HG03039 (cell line): ENCODE data around the gene ADPRM.
A peak's percentile ranks its signal among the peaks of the same experiment; 100 is the strongest.
"Not testable (repeated sequence)": the region's sequence is repeated elsewhere in the genome, so short reads cannot be mapped to it uniquely, and the experiment has no call there.

Experiments used
- ATAC-seq: cut with Tn5 transposase; IDR thresholded peaks from one replicate; pipeline ENCODE4 v1.9.1; 2021; ENCODE audit warnings: mild to moderate bottlenecking, moderate library complexity; ENCODE audit not compliant: unreplicated experiment

The ADPRM gene

GRCh38 chr17:10698096-10698818, 863 bp downstream of the ADPRM start:
- no peak for ATAC-seq

- ATAC-seq = no peak
Measured at GRCh38 chr17:10699856-10700255, 2.5 kb downstream of the ADPRM start.

- ATAC-seq = no peak
Measured at GRCh38 chr17:10702574-10702973, 5.2 kb downstream of the ADPRM start.

GRCh38 chr17:10705727-10706126, 8.3 kb downstream of the ADPRM start:
- no peak for ATAC-seq

GRCh38 chr17:10713318-10713717, 15.9 kb downstream of the ADPRM start:
- no peak for ATAC-seq

GRCh38 chr17:10716218-10716617, 18.8 kb downstream of the ADPRM start:
- ATAC-seq = no peak

- ATAC-seq = no peak
Measured at GRCh38 chr17:10718547-10718946, 21.2 kb downstream of the ADPRM start.

- ATAC-seq = no peak
Measured at GRCh38 chr17:10724546-10725195, 27.3 kb downstream of the ADPRM start.

- no peak for ATAC-seq
Measured at GRCh38 chr17:10725262-10725661, 27.9 kb downstream of the ADPRM start.

- ATAC-seq = no peak
Measured at GRCh38 chr17:10726196-10726595, 28.8 kb downstream of the ADPRM start.

- no peak for ATAC-seq
Measured at GRCh38 chr17:10727192-10727591, 29.8 kb downstream of the ADPRM start.

GRCh38 chr17:10728331-10728892, 31.0 kb downstream of the ADPRM start:
- ATAC-seq = no peak

- ATAC-seq = peak; percentile 55
Measured at GRCh38 chr17:10729334-10730193, 32.2 kb downstream of the ADPRM start, which contains the start of gene TMEM220. Gene TMEM220, minus strand, starts transcription at chr17:10730023. Its CDS starts 172 bp downstream, at chr17:10729851.

- ATAC-seq = not testable (repeated sequence)
Measured at GRCh38 chr17:10730247-10730646, 32.9 kb downstream of the ADPRM start.

GRCh38 chr17:10731408-10731879, 34.0 kb downstream of the ADPRM start:
- no peak for ATAC-seq

- ATAC-seq = not testable (repeated sequence)
Measured at GRCh38 chr17:10732121-10732520, 34.7 kb downstream of the ADPRM start.

- ATAC-seq = no peak
Measured at GRCh38 chr17:10733666-10734065, 36.3 kb downstream of the ADPRM start.

- ATAC-seq = no peak
Measured at GRCh38 chr17:10735251-10735650, 37.9 kb downstream of the ADPRM start.

- ATAC-seq = no peak
Measured at GRCh38 chr17:10735821-10736220, 38.4 kb downstream of the ADPRM start.

- no peak for ATAC-seq
Measured at GRCh38 chr17:10737168-10737622, 39.8 kb downstream of the ADPRM start.

GRCh38 chr17:10737736-10738135, 40.3 kb downstream of the ADPRM start:
- no peak for ATAC-seq
